ENCODE measurements around the gene MAP3K8. TPM values are rescaled to one million over a fixed set of nuclear protein-coding genes. Genes with fewer than 3 reads are reported as not detected.
"Not testable (repeated sequence)": the region's sequence is repeated elsewhere in the genome, so short reads cannot be mapped to it uniquely, and the experiment has no call there.

MAP3K8 gene
- total and polyA plus RNA-seq, 7 donors = 2.4 to 8.3 (median 4.4) TPM

DNA sequence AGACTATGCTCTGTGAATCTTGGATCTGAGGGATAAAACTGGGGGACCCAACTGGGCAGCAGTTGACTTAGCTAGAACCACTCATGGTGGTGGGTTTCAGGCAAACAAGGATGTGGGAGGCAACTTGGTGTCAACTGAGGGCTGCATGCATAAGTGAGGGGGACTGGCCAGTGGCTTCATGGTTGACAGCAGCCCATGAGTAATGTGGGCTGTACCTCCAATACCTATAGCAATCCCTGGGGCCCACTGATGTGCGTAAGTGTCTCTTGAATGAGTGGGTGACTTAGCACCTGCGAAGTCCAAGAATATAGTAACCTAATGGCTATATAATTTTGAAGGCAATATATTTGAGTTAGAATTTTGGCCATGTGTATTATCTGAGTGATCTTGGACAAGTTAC is 13.7 kb upstream of the MAP3K8 start:
- intact Hi-C loops (cut with DNase I) = no loop called here
- Histone ChIP-seq H3K9me3 (no peaks in the 10 kb centered on the region), H3K4me1 (peaks cover 11% of the 10 kb centered on the region), H3K4me3 (no peak overlapping the region), H3K36me3 (ENCODE audit: insufficient read depth in 1 of 2, low read depth in 1 of 2) (no peaks in the 10 kb centered on the region), H3K27me3 (ENCODE audit: insufficient read depth in 3 of 3, low read length in 2 of 3) (no peaks in the 10 kb centered on the region), H3K27ac (no peak overlapping the region)
- TF ChIP-seq, protein P1, sequence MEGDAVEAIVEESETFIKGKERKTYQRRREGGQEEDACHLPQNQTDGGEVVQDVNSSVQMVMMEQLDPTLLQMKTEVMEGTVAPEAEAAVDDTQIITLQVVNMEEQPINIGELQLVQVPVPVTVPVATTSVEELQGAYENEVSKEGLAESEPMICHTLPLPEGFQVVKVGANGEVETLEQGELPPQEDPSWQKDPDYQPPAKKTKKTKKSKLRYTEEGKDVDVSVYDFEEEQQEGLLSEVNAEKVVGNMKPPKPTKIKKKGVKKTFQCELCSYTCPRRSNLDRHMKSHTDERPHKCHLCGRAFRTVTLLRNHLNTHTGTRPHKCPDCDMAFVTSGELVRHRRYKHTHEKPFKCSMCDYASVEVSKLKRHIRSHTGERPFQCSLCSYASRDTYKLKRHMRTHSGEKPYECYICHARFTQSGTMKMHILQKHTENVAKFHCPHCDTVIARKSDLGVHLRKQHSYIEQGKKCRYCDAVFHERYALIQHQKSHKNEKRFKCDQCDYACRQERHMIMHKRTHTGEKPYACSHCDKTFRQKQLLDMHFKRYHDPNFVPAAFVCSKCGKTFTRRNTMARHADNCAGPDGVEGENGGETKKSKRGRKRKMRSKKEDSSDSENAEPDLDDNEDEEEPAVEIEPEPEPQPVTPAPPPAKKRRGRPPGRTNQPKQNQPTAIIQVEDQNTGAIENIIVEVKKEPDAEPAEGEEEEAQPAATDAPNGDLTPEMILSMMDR (IDR thresholded peaks at IDR 0.05) = no peak
- 99 to 100% (median 100%) methylated on average over 2 of the region's 2 CpGs for WGBS, 3 donors
- no peak for ATAC-seq
- no peak for DNase-seq

DNA sequence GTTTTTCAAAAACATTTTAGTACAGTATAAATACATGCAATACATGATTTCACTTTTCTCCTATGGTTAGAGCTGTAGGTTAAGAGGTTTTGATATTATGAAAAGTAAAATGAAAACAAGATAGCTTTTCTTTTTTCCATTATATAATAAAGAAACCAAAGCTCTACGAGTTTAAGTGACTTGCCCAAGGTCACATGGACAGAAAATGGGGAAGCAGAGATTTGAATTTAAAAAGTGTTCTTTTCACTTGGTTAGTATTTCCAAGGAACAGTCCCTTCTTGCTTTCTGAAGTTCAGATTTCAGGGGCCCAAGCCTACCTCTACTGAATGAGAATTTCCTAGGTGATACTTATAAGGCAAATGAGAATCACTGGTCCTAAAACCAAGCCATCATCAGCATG is 13.2 kb upstream of the MAP3K8 start:
- no peak for DNase-seq
- H3K4me1 ChIP-seq = peaks cover 11% of the 10 kb centered on the region
- no peak overlapping the region for H3K27ac ChIP-seq
- no peaks in the 10 kb centered on the region for H3K9me3 ChIP-seq
- WGBS, 3 donors = 88 to 100% (median 89%) methylated on average over 1 of the region's 1 CpG
- no peaks in the 10 kb centered on the region for H3K36me3 ChIP-seq (ENCODE audit: insufficient read depth in 1 of 2, low read depth in 1 of 2)
- no peak overlapping the region for H3K4me3 ChIP-seq
- H3K27me3 ChIP-seq (ENCODE audit: insufficient read depth in 3 of 3, low read length in 2 of 3) = no peaks in the 10 kb centered on the region
- TF ChIP-seq, protein P1 (IDR thresholded peaks at IDR 0.05) = no peak
- intact Hi-C loops (cut with DNase I) = no loop called here
- ATAC-seq = no peak

DNA sequence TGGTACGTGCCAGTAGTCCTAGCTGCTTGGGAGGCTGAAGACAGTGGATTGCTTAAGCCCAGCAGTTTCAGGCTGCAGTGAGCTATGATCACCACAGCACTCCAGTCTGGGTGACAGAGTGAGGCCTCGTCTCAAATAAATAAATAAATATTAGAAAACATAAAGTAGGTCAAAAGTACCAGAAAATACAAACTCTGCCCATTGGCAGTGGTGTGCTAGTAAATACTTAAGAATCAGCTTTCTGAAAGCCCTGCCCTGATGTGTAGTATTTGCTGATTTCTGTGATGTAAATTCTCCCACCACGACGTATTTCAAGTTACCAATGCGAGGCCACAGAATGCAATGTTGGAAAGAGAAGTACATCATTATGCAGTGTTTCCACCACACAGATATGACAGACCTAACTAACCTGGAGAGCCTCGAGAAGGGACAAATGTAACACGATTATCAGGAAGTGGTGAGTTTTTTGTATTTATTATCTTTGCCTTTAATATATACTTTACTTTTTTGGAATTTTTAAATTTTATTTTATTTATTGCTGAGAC is 11.8 kb upstream of the MAP3K8 start:
- no peak overlapping the region for H3K27ac ChIP-seq
- H3K36me3 ChIP-seq (ENCODE audit: insufficient read depth in 1 of 2, low read depth in 1 of 2) = no peaks in the 10 kb centered on the region
- no peaks in the 10 kb centered on the region for H3K9me3 ChIP-seq
- no peaks in the 10 kb centered on the region for H3K27me3 ChIP-seq (ENCODE audit: insufficient read depth in 3 of 3, low read length in 2 of 3)
- ATAC-seq (no peak), DNase-seq (no peak)
- intact Hi-C loops (cut with DNase I) = no loop called here
- H3K4me3 ChIP-seq = no peak overlapping the region
- 90 to 93% (median 91%) methylated on average over 7 of the region's 7 CpGs for WGBS, 3 donors
- TF ChIP-seq, protein P1 (IDR thresholded peaks at IDR 0.05) = no peak
- peaks cover 11% of the 10 kb centered on the region for H3K4me1 ChIP-seq

DNA sequence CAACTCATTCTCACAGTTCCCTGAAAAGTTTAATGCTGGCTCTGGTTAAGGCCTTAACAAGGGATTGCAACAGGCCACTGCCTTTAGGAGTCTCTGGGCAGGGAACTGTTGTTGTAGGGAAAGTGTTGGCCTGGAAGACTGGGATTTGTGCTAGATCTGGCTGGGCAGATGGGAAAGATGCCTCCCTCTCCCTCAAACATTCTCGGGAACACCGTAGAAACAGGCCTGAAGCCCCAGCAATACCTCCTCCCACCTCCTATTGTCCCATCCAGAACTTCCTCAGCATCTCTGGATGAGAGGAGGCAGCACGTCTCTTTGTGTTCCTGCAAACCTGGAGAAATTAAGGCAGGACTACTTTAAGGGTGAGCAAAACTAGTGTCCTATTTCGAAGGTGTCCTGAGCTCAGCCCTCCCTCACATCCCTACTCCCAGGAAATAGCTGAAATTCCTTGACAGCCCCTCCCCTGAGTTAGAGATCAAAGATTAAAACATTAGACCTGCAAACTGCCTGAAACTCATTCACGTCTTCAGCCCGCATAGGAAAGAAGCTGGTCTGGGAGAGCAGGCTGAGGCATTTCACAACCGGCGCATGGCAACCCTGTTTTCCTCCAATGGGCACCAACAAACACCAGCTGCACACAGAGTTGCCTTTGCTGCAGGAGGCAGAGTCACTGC is 10.9 kb upstream of the MAP3K8 start:
- peaks cover 11% of the 10 kb centered on the region for H3K4me1 ChIP-seq

DNA sequence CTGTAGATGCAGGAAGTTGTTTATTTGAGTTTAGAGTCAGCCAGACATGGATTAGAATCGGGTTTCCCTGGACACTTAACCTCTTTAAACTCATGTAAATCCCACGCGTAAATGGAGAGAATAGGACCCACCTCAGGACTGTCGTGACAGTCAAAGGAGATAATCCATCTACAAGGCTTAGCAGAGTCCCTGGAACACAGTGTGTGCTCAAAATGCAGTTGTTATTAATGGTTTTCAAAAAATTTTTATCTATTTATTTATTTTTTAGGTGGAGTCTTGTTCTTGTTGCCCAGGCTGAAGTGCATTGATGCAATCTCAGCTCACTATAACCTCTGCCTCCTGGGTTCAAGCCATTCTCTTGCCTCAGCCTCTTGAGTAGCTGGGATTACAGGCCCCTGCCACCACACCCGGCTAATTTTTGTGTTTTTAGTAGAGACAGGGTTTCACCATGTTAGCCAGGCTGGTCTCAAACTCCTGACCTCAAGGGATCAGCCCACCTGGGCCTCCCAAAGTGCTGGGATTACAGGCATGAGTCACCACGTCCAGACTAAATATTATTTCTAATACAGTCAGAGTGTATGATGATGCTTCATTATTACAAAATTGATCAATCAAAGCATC is 10.2 kb upstream of the MAP3K8 start:
- H3K4me3 ChIP-seq; intact Hi-C loops (cut with DNase I); H3K9me3 ChIP-seq; H3K27me3 ChIP-seq (ENCODE audit: insufficient read depth in 3 of 3, low read length in 2 of 3); H3K36me3 ChIP-seq (ENCODE audit: insufficient read depth in 1 of 2, low read depth in 1 of 2): not testable (repeated sequence)
- Histone ChIP-seq H3K4me1 (peaks cover 11% of the 10 kb centered on the region), H3K27ac (peak overlapping the region; percentile 58)
- 31 to 56% (median 39%) methylated on average over 6 of the region's 6 CpGs for WGBS, 3 donors
- DNase-seq = peak; percentile 35 to 62
- peak in 1 of 4 donors; percentile 22 for ATAC-seq

More for the DNA sequence above, 10.9 kb upstream of the MAP3K8 start:
- 29 to 36% (median 29%) methylated on average over 8 of the region's 8 CpGs for WGBS, 3 donors
- H3K36me3 ChIP-seq (ENCODE audit: insufficient read depth in 1 of 2, low read depth in 1 of 2) = no peaks in the 10 kb centered on the region
- peak; percentile 51 to 75 for DNase-seq
- H3K9me3 ChIP-seq = no peaks in the 10 kb centered on the region
- peak overlapping the region; percentile 58 for H3K27ac ChIP-seq
- no peak overlapping the region for H3K4me3 ChIP-seq
- no peaks in the 10 kb centered on the region for H3K27me3 ChIP-seq (ENCODE audit: insufficient read depth in 3 of 3, low read length in 2 of 3)
- ATAC-seq = peak; percentile 22 to 83 (median 70)
- intact Hi-C loops (cut with DNase I) = no loop called here
- TF ChIP-seq, protein P1 (IDR thresholded peaks at IDR 0.05) = no peak

Measured in psoas muscle (tissue), 8 donors.